Astrocyte (in vitro differentiated cells and primary cell): ENCODE data around the gene DCAF6. TPM values are rescaled to one million over a fixed set of nuclear protein-coding genes. Genes with fewer than 3 reads are reported as not detected.
A peak's percentile ranks its signal among the peaks of the same experiment; 100 is the strongest.

Experiments used
- DNase-seq: peaks from one replicate; pipeline ENCODE4 v3.0.0-alpha.2; 2010; ENCODE audit warnings: low read depth
- FAIRE-seq: peaks from 2 replicates; lab custom pipeline; 2011; peaks lifted over from hg19 to GRCh38; lab: Jason Lieb, UNC
- H2AFZ ChIP-seq: 2 replicates; pipeline ENCODE4 v1.6.0; 2012; ENCODE audit warnings: low read depth, low read length, inconsistent platforms
- H3K27ac ChIP-seq: 2 replicates; pipeline ENCODE4 v1.5.1; 2011; ENCODE audit warnings: low read depth, low read length, inconsistent platforms
- H3K27me3 ChIP-seq: 2 replicates; pipeline ENCODE4 v1.6.0; 2011; ENCODE audit warnings: low read length, inconsistent platforms; ENCODE audit not compliant: insufficient read depth
- H3K36me3 ChIP-seq: 2 replicates; pipeline ENCODE4 v1.5.1; 2011; ENCODE audit warnings: low read length, inconsistent platforms; ENCODE audit not compliant: insufficient read depth
- H3K4me1 ChIP-seq: 2 replicates; pipeline ENCODE4 v1.5.1; 2011; ENCODE audit warnings: low read length, inconsistent platforms; ENCODE audit not compliant: insufficient read depth
- H3K4me2 ChIP-seq: 2 replicates; pipeline ENCODE4 v1.6.0; 2012; ENCODE audit warnings: low read length, inconsistent platforms
- H3K4me3 ChIP-seq: 2 replicates; pipeline ENCODE4 v1.5.1; 2011; ENCODE audit warnings: low read depth, mild to moderate bottlenecking, low read length, inconsistent platforms; ENCODE audit not compliant: insufficient read depth
- H3K79me2 ChIP-seq: 2 replicates; pipeline ENCODE4 v1.6.0; 2012; ENCODE audit warnings: mild to moderate bottlenecking, low read length, inconsistent platforms; ENCODE audit not compliant: insufficient read depth
- H3K9ac ChIP-seq: 2 replicates; pipeline ENCODE4 v1.6.0; 2012; ENCODE audit warnings: mild to moderate bottlenecking, low read length, inconsistent platforms
- H3K9me3 ChIP-seq: 2 replicates; pipeline ENCODE4 v1.5.1; 2012; ENCODE audit warnings: low read depth, mild to moderate bottlenecking, low read length, inconsistent platforms; ENCODE audit not compliant: insufficient read depth
- H4K20me1 ChIP-seq: 2 replicates; pipeline ENCODE4 v1.6.0; 2012; ENCODE audit warnings: low read length, inconsistent platforms; ENCODE audit not compliant: insufficient read depth
- H3K27ac Mint-ChIP-seq: one replicate; pipeline ENCODE4 v1.8.0; 2021; ENCODE audit warnings: mild to moderate bottlenecking, mixed read lengths; ENCODE audit not compliant: unreplicated experiment
- H3K27me3 Mint-ChIP-seq: one replicate; pipeline ENCODE4 v1.8.0; 2021; ENCODE audit warnings: low read depth, mixed read lengths; ENCODE audit not compliant: unreplicated experiment
- H3K36me3 Mint-ChIP-seq: one replicate; pipeline ENCODE4 v1.8.0; 2021; ENCODE audit warnings: low read depth, mixed read lengths; ENCODE audit not compliant: unreplicated experiment
- H3K4me1 Mint-ChIP-seq: one replicate; pipeline ENCODE4 v1.8.0; 2021; ENCODE audit warnings: low read depth, mixed read lengths; ENCODE audit not compliant: unreplicated experiment
- H3K4me3 Mint-ChIP-seq: one replicate; pipeline ENCODE4 v1.8.0; 2021; ENCODE audit warnings: mild to moderate bottlenecking, moderate library complexity, mixed read lengths; ENCODE audit not compliant: unreplicated experiment
- H3K9me3 Mint-ChIP-seq: one replicate; pipeline ENCODE4 v1.8.0; 2021; ENCODE audit warnings: mild to moderate bottlenecking, mixed read lengths; ENCODE audit not compliant: unreplicated experiment
- EZH2 ChIP-seq: IDR thresholded peaks from 2 replicates; pipeline ENCODE4 v1.6.1; 2012; ENCODE audit warnings: mild to moderate bottlenecking, low read length, inconsistent platforms; ENCODE audit not compliant: insufficient read depth
- total RNA-seq: library from RNA; stranded (reverse); gene quantifications from 2 replicates; pipeline ENCODE4 v1.2.1, GENCODE V29; 2021
- TF ChIP-seq, protein P1 (sequence below): IDR thresholded peaks from 2 replicates; pipeline ENCODE4 v1.5.1; 2011; ENCODE audit warnings: low read depth, mild to moderate bottlenecking, inconsistent platforms, low read length, moderate library complexity; ENCODE audit not compliant: insufficient read depth

DCAF6 gene
- total RNA-seq, 1 donor from 2014 or later: 57.4 TPM

DNA sequence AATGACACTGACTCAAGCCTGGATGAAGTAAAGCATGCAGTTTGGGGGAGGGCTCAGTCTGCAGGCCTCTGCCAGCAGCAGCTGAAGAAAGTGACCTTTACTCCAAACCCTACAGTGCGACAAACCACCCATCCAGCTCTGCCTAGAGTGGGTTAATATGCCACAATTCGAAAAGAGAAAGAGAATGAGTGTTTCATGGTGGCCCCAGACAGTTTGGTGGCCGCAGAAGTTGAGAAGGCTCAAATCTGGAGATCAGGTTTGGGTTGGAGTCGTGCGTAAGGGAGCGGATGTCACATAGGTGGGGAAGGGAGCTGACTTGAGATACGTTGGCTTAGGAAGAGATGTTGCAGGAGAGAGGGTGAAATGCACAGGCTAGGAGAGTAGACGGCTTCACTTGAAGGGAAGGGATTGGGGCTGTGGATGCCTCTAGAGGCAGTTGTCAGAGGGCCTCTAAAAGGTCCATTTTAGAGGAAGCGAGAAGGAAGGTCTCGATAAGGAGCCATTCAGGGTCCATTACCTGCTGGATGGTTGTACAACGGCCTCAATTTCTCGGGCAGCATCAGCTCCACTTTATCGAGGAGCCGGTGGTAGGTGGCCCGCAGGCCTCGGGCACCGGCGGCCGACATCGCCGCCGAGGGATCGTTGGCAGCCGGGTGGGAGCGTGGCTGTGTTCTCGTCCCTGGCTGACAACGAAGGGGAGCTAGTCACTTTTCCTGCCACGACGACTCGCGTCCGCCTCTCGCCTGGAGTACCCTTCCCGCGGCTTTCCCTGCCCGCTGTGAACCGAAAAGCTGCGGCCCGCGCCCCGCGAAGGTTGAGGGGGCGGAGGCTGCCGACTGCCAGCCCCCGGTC lies 1.0 kb upstream of the DCAF6 start:
- H3K4me1 Mint-ChIP-seq: peaks cover 9% of the 10 kb centered on the region
- no peaks in the 10 kb centered on the region for H3K36me3 ChIP-seq
- peak overlapping the region; percentile 99 for H3K9ac ChIP-seq
- H3K9me3 ChIP-seq: no peaks in the 10 kb centered on the region
- H3K36me3 Mint-ChIP-seq: no peaks in the 10 kb centered on the region
- peaks cover 18% of the 10 kb centered on the region for H4K20me1 ChIP-seq
- H3K79me2 ChIP-seq: peaks cover 76% of the 10 kb centered on the region
- peaks cover 8% of the 10 kb centered on the region for H3K4me1 ChIP-seq
- H3K27me3 ChIP-seq: no peaks in the 10 kb centered on the region
- peak overlapping the region; percentile 84 for H3K27ac ChIP-seq
- peak overlapping the region; percentile 89 for H3K27ac Mint-ChIP-seq
- FAIRE-seq (no peak), DNase-seq (peak; percentile 41)
- H3K4me2 ChIP-seq: peak overlapping the region; percentile 99
- H3K9me3 Mint-ChIP-seq: no peaks in the 10 kb centered on the region
- H3K4me3 ChIP-seq: peak overlapping the region; percentile 84
- peak overlapping the region; percentile 96 for H3K4me3 Mint-ChIP-seq
- peak overlapping the region; percentile 87 for H2AFZ ChIP-seq
- no peaks in the 10 kb centered on the region for H3K27me3 Mint-ChIP-seq
- TF ChIP-seq, protein P1, sequence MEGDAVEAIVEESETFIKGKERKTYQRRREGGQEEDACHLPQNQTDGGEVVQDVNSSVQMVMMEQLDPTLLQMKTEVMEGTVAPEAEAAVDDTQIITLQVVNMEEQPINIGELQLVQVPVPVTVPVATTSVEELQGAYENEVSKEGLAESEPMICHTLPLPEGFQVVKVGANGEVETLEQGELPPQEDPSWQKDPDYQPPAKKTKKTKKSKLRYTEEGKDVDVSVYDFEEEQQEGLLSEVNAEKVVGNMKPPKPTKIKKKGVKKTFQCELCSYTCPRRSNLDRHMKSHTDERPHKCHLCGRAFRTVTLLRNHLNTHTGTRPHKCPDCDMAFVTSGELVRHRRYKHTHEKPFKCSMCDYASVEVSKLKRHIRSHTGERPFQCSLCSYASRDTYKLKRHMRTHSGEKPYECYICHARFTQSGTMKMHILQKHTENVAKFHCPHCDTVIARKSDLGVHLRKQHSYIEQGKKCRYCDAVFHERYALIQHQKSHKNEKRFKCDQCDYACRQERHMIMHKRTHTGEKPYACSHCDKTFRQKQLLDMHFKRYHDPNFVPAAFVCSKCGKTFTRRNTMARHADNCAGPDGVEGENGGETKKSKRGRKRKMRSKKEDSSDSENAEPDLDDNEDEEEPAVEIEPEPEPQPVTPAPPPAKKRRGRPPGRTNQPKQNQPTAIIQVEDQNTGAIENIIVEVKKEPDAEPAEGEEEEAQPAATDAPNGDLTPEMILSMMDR: no peak

DNA sequence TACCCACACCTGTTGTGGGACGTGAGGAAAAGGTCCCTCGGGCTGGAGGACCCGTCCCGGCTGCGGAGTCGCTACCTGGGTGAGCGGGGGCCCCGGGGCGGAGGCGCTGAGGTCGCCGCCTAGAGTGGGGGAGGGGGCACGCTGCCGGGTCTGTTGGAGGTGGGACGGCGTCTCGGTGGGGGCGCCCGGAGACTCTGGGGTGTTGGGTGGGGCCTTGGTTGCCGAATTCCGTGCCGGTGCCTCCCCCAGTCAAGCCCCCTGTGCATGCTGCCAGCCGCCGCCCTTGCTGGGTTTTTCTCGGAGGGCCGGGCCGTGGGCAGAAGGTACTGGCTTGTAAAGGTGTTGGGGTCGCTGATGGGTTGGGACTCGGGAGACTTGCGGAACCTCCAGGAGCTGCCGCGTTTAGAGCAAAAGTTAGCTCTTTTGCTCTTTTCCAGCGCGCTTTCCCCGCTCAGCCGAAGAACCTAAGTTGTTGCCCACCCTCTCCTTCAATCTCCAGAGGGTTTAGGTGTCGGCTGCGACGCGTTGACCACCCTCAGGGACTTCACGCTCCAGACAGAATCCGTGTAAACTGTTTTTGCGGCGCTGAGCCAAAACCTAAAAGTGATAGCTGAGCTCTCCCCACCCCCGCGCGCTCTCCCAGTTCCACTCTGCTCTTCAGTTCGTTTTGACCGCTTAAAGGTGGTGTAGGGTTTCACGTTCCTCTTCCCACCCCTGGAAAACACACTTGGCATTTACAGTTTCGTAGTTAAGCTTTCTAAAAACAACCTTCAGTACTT lies 636 bp downstream of the DCAF6 start, which contains the start of gene MPC2:
MPC2 (minus strand) TSS at position 143 of the 779 bp plus-strand sequence. CDS start 1,231 bp downstream, outside the sequence.
- no peaks in the 10 kb centered on the region for H3K9me3 Mint-ChIP-seq
- Histone ChIP-seq H3K9me3 (no peaks in the 10 kb centered on the region), H3K27ac (peak within 1 kb of the TSS; percentile 99), H2AFZ (peak within 1 kb of the TSS; percentile 96), H3K36me3 (no peaks in the 10 kb centered on the region), H3K4me2 (peak within 1 kb of the TSS; percentile 99), H3K27me3 (no peaks in the 10 kb centered on the region), H3K4me1 (peaks cover 8% of the 10 kb centered on the region), H3K9ac (peak within 1 kb of the TSS; percentile 99), H3K4me3 (peak within 1 kb of the TSS; percentile 84), H3K79me2 (peaks cover 84% of the 10 kb centered on the region), H4K20me1 (peaks cover 33% of the 10 kb centered on the region)
- peaks cover 9% of the 10 kb centered on the region for H3K4me1 Mint-ChIP-seq
- peak; percentile 78 for DNase-seq
- no peaks in the 10 kb centered on the region for H3K27me3 Mint-ChIP-seq
- TF ChIP-seq, protein P1: no peak
- TF ChIP-seq EZH2: no peak
- H3K4me3 Mint-ChIP-seq: peak within 1 kb of the TSS; percentile 96
- H3K36me3 Mint-ChIP-seq: no peaks in the 10 kb centered on the region
- H3K27ac Mint-ChIP-seq: peak within 1 kb of the TSS; percentile 100
- FAIRE-seq: no peak
